ENCODE measurements around the gene UNC80.

Gene UNC80

DNA sequence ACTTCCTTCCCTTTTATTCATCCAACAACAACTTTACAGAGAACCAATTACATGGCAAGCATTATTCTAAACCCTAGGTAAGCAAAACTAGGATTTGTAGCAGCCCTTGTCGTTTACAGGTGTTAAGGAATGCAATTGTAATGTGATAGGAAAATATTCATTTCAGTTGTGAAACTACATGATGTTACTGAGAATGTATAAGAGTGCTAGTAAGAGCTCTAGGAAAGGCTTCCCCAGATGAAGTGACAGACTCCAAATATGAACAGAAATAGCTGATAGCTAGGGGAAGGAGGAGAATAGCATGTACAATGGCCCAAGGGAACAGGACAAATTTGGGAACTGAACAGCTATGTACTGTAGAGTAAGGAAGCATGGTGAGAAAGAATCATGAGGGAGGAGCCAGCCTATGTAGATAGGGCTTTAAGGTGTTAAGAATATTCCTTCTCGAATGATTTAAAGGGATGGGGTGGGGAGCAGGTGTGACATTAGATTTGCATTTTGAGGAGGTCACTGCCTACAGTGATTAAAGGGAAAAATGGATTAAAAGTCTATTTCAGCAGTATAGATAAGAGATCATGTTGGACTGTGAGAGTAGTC is 262.6 kb downstream of the UNC80 start:
- no peak for DNase-seq

DNA sequence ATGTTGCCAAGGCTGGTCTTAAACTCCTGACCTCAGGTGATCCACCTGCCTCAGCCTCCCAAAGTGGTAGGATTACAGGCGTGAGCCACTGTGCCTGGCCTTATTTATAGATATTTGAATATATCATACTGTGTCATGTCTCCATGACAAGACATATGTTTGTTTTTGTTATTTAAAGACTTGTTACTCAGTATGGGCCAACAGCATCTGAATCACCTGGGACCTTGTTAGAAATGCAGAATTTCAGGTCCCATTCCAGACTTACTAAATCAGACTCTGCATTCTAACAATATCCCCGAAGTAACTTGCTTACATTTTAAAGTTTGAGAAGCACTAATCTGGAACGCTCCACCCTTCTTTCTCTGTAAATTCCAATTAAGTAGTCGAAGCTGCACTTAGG is 264.0 kb downstream of the UNC80 start:
- DNase-seq, result no peak

DNA sequence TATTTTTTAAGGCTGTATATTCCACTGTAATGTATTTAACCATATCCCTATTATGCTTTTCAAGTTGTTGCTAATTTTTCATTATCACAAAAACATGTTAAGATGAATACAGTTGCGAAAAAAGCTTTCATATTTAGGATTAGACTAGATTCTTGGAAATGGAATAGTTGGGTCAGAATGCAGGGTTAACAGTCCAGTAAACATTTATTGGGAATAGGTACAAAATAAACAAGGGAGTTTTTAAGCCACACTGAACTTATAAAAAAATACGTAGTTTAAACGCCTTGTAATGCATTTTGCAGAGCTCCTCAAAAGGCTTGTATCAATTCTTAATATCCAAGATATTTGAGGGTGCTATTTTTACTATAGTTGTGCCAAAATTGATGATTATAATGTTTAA is 266.4 kb downstream of the UNC80 start:
- no peak for DNase-seq

DNA sequence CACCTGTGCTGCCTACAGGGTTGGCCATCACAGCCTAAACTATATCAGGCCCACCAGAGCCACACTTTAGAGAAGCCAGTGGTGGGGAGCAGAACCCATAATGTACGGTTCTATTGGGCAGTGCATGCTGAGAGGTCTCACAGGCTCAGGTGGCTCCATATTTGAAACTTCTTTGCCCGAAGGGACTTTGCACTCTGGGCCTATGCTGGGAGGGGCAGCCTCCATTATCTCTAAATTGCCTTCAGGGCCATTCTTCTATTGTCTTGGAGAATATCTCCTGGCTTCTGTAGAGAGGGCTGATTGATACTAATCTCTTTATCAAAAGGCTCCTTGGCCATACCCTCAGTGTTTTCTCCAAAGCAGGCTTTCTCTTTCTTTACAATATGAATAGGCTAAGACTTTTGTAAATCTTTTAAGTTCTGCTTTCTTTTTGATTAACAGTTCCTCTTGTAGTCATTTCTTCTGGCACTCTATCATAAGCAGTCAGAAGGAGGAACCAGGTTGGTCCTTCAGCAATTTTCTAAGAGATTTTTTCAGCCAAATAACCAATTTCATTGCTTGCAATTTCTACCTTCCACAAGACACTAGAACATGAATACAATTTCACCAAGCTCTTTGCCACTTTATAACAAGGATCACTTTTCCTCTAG is 275.3 kb downstream of the UNC80 start:
- DNase-seq, result no peak

All from activated CD8-positive, alpha-beta memory T cell treated with anti-CD3 and anti-CD28 coated beads for 24 hours (primary cell).